SK-N-MC (cell line): ENCODE measurements around the gene DNASE2.

ENCODE experiments used
- EZH2 ChIP-seq: fragments of 200-600 bp; sonication (generic); IDR thresholded peaks from one replicate; pipeline ENCODE4 v1.6.1; 2017; ENCODE audit warnings: antibody characterized with exemption
- POLR2AphosphoS5 ChIP-seq: IDR thresholded peaks from 2 replicates; pipeline ENCODE4 v1.6.1; 2012; ENCODE audit warnings: mild to moderate bottlenecking, low read depth, low read length, borderline replicate concordance

- no peak for TF ChIP-seq EZH2
- TF ChIP-seq POLR2AphosphoS5: no peak
Observed at GRCh38 chr19:12856653-12857052, 24.6 kb downstream of the DNASE2 start.
